ENCODE results near the gene PTPRT.
"Not testable (repeated sequence)": the region's sequence is repeated elsewhere in the genome, so short reads cannot be mapped to it uniquely, and the experiment has no call there.

PTPRT gene

GRCh38 chr20:42920776-42921175, 268.9 kb downstream of the PTPRT start:
- no CpG with 5 or more reads among the region's 2 CpGs for WGBS (ENCODE audit: insufficient coverage, insufficient read length)
- DNase-seq (ENCODE audit: low read depth, low spot score): no peak
- no peaks in the 10 kb centered on the region for H3K4me1 ChIP-seq (ENCODE audit: control insufficient read depth, insufficient read depth, low read length)
- no peaks in the 10 kb centered on the region for H3K36me3 ChIP-seq (ENCODE audit: control insufficient read depth, insufficient read depth, low read length)
- no peaks in the 10 kb centered on the region for H3K9me3 ChIP-seq (ENCODE audit: control insufficient read depth, insufficient read depth, low read length)
- no peak overlapping the region for H3K27ac ChIP-seq (ENCODE audit: low read length)
- no peak overlapping the region for H3K4me3 ChIP-seq (ENCODE audit: low read length)
- H3K27me3 ChIP-seq (ENCODE audit: control insufficient read depth, insufficient read depth, low read length): no peaks in the 10 kb centered on the region

GRCh38 chr20:42919316-42919715, 270.4 kb downstream of the PTPRT start:
- Histone ChIP-seq H3K27me3 (ENCODE audit: control insufficient read depth, insufficient read depth, low read length) (no peaks in the 10 kb centered on the region), H3K36me3 (ENCODE audit: control insufficient read depth, insufficient read depth, low read length) (no peaks in the 10 kb centered on the region), H3K4me1 (ENCODE audit: control insufficient read depth, insufficient read depth, low read length) (no peaks in the 10 kb centered on the region), H3K9me3 (ENCODE audit: control insufficient read depth, insufficient read depth, low read length) (no peaks in the 10 kb centered on the region), H3K4me3 (ENCODE audit: low read length) (no peak overlapping the region), H3K27ac (ENCODE audit: low read length) (no peak overlapping the region)
- no CpG with 5 or more reads among the region's 2 CpGs for WGBS (ENCODE audit: insufficient coverage, insufficient read length)
- DNase-seq (ENCODE audit: low read depth, low spot score): no peak

DNA sequence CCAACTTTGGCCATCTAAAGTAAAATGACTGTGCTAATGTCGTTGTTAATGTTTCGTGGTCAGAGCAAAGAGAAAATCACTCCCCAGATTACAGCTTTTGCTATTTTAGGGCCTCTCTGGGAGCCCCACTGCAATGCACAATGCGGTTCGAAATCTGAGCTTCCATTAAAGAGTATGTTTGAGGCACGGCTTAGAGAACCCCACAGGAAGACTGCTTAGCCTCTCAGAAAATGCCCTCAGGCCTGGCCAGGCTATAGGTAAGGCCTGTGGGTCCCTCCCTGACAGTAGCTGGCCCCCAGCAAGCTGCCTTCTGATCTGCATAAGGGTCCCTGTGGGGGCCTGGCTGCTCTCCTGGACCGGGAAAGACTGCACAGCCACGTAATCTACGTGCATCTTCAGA, 274.6 kb downstream of the PTPRT start:
- Histone ChIP-seq H3K27me3 (ENCODE audit: control insufficient read depth, insufficient read depth, low read length) (no peaks in the 10 kb centered on the region), H3K4me1 (ENCODE audit: control insufficient read depth, insufficient read depth, low read length) (no peaks in the 10 kb centered on the region), H3K9me3 (ENCODE audit: control insufficient read depth, insufficient read depth, low read length) (no peaks in the 10 kb centered on the region), H3K4me3 (ENCODE audit: low read length) (no peak overlapping the region), H3K36me3 (ENCODE audit: control insufficient read depth, insufficient read depth, low read length) (no peaks in the 10 kb centered on the region), H3K27ac (ENCODE audit: low read length) (no peak overlapping the region)
- no peak for DNase-seq (ENCODE audit: low read depth, low spot score)
- no CpG with 5 or more reads among the region's 8 CpGs for WGBS (ENCODE audit: insufficient coverage, insufficient read length)

- no peak overlapping the region for H3K4me3 ChIP-seq (ENCODE audit: low read length)
- H3K27me3 ChIP-seq (ENCODE audit: control insufficient read depth, insufficient read depth, low read length): no peaks in the 10 kb centered on the region
- no peak for DNase-seq (ENCODE audit: low read depth, low spot score)
- H3K4me1 ChIP-seq (ENCODE audit: control insufficient read depth, insufficient read depth, low read length): no peaks in the 10 kb centered on the region
- WGBS (ENCODE audit: insufficient coverage, insufficient read length): no CpG with 5 or more reads among the region's 5 CpGs
- no peak overlapping the region for H3K27ac ChIP-seq (ENCODE audit: low read length)
- no peaks in the 10 kb centered on the region for H3K36me3 ChIP-seq (ENCODE audit: control insufficient read depth, insufficient read depth, low read length)
- no peaks in the 10 kb centered on the region for H3K9me3 ChIP-seq (ENCODE audit: control insufficient read depth, insufficient read depth, low read length)
Measured at GRCh38 chr20:42914302-42914701, 275.4 kb downstream of the PTPRT start.

GRCh38 chr20:42910808-42911207, 278.9 kb downstream of the PTPRT start:
- WGBS (ENCODE audit: insufficient coverage, insufficient read length): no CpG with 5 or more reads among the region's 2 CpGs
- H3K9me3 ChIP-seq (ENCODE audit: control insufficient read depth, insufficient read depth, low read length); DNase-seq (ENCODE audit: low read depth, low spot score); H3K36me3 ChIP-seq (ENCODE audit: control insufficient read depth, insufficient read depth, low read length); H3K4me1 ChIP-seq (ENCODE audit: control insufficient read depth, insufficient read depth, low read length); H3K4me3 ChIP-seq (ENCODE audit: low read length); H3K27ac ChIP-seq (ENCODE audit: low read length); H3K27me3 ChIP-seq (ENCODE audit: control insufficient read depth, insufficient read depth, low read length): not testable (repeated sequence)

GRCh38 chr20:42907730-42908129, 282.0 kb downstream of the PTPRT start:
- H3K27me3 ChIP-seq (ENCODE audit: control insufficient read depth, insufficient read depth, low read length): no peaks in the 10 kb centered on the region
- H3K4me3 ChIP-seq (ENCODE audit: low read length): no peak overlapping the region
- no peaks in the 10 kb centered on the region for H3K4me1 ChIP-seq (ENCODE audit: control insufficient read depth, insufficient read depth, low read length)
- DNase-seq (ENCODE audit: low read depth, low spot score): no peak
- no peaks in the 10 kb centered on the region for H3K36me3 ChIP-seq (ENCODE audit: control insufficient read depth, insufficient read depth, low read length)
- H3K9me3 ChIP-seq (ENCODE audit: control insufficient read depth, insufficient read depth, low read length): no peaks in the 10 kb centered on the region
- no peak overlapping the region for H3K27ac ChIP-seq (ENCODE audit: low read length)
- WGBS (ENCODE audit: insufficient coverage, insufficient read length): no CpG with 5 or more reads among the region's 3 CpGs

GRCh38 chr20:42906120-42906519, 283.6 kb downstream of the PTPRT start:
- no peak overlapping the region for H3K27ac ChIP-seq (ENCODE audit: low read length)
- no peak overlapping the region for H3K4me3 ChIP-seq (ENCODE audit: low read length)
- no peaks in the 10 kb centered on the region for H3K27me3 ChIP-seq (ENCODE audit: control insufficient read depth, insufficient read depth, low read length)
- no peaks in the 10 kb centered on the region for H3K4me1 ChIP-seq (ENCODE audit: control insufficient read depth, insufficient read depth, low read length)
- WGBS (ENCODE audit: insufficient coverage, insufficient read length): no CpG with 5 or more reads among the region's 10 CpGs
- H3K9me3 ChIP-seq (ENCODE audit: control insufficient read depth, insufficient read depth, low read length): no peaks in the 10 kb centered on the region
- no peak for DNase-seq (ENCODE audit: low read depth, low spot score)
- H3K36me3 ChIP-seq (ENCODE audit: control insufficient read depth, insufficient read depth, low read length): no peaks in the 10 kb centered on the region

DNA sequence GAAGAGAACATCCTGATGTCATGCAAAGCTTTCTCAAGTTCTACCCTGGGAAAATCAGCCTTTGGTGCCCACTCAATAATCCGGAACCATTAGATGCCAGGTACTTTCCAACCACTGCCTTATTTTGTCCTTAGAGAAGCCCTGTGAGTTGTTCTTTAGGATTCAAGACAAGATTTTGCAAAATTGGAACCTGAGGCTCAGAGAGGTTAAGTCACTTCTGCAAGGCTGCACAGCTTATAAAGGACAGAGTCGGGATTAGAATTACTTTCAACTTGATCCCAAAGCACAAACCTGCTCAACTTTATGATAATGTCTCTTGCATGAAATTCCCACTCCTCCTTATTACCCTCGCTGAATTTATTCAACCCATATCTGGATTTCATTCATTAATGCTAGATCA, 287.2 kb downstream of the PTPRT start:
- no peak overlapping the region for H3K27ac ChIP-seq (ENCODE audit: low read length)
- no peaks in the 10 kb centered on the region for H3K9me3 ChIP-seq (ENCODE audit: control insufficient read depth, insufficient read depth, low read length)
- H3K4me1 ChIP-seq (ENCODE audit: control insufficient read depth, insufficient read depth, low read length): no peaks in the 10 kb centered on the region
- H3K27me3 ChIP-seq (ENCODE audit: control insufficient read depth, insufficient read depth, low read length): no peaks in the 10 kb centered on the region
- DNase-seq (ENCODE audit: low read depth, low spot score): no peak
- H3K4me3 ChIP-seq (ENCODE audit: low read length): no peak overlapping the region
- no CpG with 5 or more reads among the region's 3 CpGs for WGBS (ENCODE audit: insufficient coverage, insufficient read length)
- no peaks in the 10 kb centered on the region for H3K36me3 ChIP-seq (ENCODE audit: control insufficient read depth, insufficient read depth, low read length)

DNA sequence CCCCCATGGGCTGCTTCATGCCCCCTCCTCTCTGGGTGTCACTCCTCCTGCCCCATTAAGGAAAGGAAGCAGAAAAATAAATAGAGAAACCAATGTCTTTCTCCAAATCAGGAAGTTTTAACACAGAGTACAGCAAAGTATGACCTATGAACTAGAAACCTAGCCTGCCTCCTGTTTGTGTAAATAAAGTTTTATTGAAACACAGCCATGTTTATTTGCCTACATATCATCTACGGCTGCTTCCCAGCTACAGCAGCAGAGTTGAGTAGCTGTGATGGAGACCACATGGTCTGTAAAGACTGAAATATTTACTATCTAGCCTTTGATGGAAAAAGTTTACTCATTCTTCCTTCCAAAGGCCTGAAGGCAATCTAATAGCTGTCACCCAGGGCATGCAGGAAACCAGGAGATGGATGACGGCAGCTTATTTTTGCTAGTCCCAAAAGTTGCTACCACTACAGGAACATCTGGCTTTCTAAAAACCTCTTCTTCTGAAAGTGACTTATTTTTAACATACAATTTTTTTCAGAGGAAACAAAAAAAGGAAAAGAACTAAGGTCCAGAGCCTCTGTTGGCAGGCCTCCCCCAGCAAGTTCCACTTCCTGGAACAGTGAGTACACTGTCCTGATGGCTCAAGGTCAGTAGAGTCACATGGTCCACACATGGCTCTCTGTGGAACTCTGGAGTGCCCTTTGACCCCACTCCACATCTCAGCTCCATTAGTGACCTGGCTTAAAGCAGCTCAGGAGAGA, 287.8 kb downstream of the PTPRT start:
- Histone ChIP-seq H3K4me3 (ENCODE audit: low read length) (no peak overlapping the region), H3K27me3 (ENCODE audit: control insufficient read depth, insufficient read depth, low read length) (no peaks in the 10 kb centered on the region), H3K27ac (ENCODE audit: low read length) (no peak overlapping the region), H3K9me3 (ENCODE audit: control insufficient read depth, insufficient read depth, low read length) (no peaks in the 10 kb centered on the region), H3K36me3 (ENCODE audit: control insufficient read depth, insufficient read depth, low read length) (no peaks in the 10 kb centered on the region), H3K4me1 (ENCODE audit: control insufficient read depth, insufficient read depth, low read length) (no peaks in the 10 kb centered on the region)
- DNase-seq (ENCODE audit: low read depth, low spot score): no peak
- no CpG with 5 or more reads among the region's 2 CpGs for WGBS (ENCODE audit: insufficient coverage, insufficient read length)

- H3K27me3 ChIP-seq (ENCODE audit: control insufficient read depth, insufficient read depth, low read length); H3K4me3 ChIP-seq (ENCODE audit: low read length); DNase-seq (ENCODE audit: low read depth, low spot score); H3K9me3 ChIP-seq (ENCODE audit: control insufficient read depth, insufficient read depth, low read length); H3K4me1 ChIP-seq (ENCODE audit: control insufficient read depth, insufficient read depth, low read length); H3K27ac ChIP-seq (ENCODE audit: low read length); H3K36me3 ChIP-seq (ENCODE audit: control insufficient read depth, insufficient read depth, low read length): not testable (repeated sequence)
- WGBS (ENCODE audit: insufficient coverage, insufficient read length): no CpG with 5 or more reads among the region's 5 CpGs
Measured at GRCh38 chr20:42900764-42901163, 288.9 kb downstream of the PTPRT start.

DNA sequence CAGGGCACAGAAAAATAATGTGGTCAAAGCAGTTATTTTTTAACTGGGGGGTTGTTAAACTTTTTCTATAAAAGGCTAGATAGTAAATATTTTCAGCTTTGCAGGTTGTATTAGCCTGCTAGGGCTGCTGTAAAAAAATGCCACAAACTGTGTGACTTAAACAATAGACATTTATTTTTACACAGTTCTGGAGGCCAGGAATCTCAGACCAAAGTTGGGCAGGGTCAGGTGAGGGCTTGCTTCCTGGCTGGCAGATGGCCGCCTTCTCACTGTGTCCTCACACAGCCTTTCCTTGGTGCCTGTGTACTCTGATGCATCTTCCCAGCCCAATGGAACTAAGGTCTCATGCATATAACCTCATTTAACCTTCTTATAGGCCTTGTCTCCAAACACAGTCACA, 294.7 kb downstream of the PTPRT start:
- H3K36me3 ChIP-seq (ENCODE audit: control insufficient read depth, insufficient read depth, low read length): no peaks in the 10 kb centered on the region
- no peak for DNase-seq (ENCODE audit: low read depth, low spot score)
- no peaks in the 10 kb centered on the region for H3K27me3 ChIP-seq (ENCODE audit: control insufficient read depth, insufficient read depth, low read length)
- H3K9me3 ChIP-seq (ENCODE audit: control insufficient read depth, insufficient read depth, low read length): no peaks in the 10 kb centered on the region
- no CpG with 5 or more reads among the region's 1 CpG for whole genome bisulfite sequencing (ENCODE audit: insufficient coverage, insufficient read length)
- H3K4me3 ChIP-seq (ENCODE audit: low read length): no peak overlapping the region
- no peaks in the 10 kb centered on the region for H3K4me1 ChIP-seq (ENCODE audit: control insufficient read depth, insufficient read depth, low read length)
- H3K27ac ChIP-seq (ENCODE audit: low read length): no peak overlapping the region

Data from iPS DF 6.9 (cell line).